ENCODE data around the gene AIF1L. TPM values are rescaled to one million over a fixed set of nuclear protein-coding genes. Genes with fewer than 3 reads are reported as not detected.

AIF1L gene
- total and polyA plus RNA-seq, 2 donors (not counting 1 experiment from before 2014, with no cell fraction given) = not detected

DNA sequence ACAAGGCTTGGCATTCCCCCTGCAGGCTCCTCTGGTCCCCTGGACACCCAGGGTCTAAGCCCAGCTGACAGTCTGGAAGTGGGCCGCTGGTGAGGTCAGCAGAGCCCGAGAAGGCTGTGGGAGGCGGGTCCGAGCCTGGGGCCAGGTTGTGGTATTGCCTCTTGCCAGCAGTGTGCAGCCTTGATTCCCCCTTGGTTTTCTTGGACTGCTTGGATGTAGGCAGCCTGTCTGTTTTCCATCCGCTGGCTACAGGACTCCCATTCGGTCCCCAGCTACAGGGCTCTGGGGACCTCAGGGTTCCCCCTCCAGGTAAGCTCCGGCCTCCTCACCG lies 1.6 kb downstream of the AIF1L start:
- H2AFZ ChIP-seq (ENCODE audit: insufficient read depth, low read depth, low read length, poor library complexity, severe bottlenecking) = no peak overlapping the region
- intact Hi-C loops (cut with micrococcal nuclease) = no loop called here
- ChIA-PET CTCF (interaction anchor here (0.6 to 1.9 kb wide), 2 partner anchors 18 to 40 kb away, joined by 3 to 6 read pairs; no protein-coding TSS in a partner anchor), POLR2A (no interaction called here)
- no peak overlapping the region for H3K27ac ChIP-seq (ENCODE audit: low read length in 2 of 2)
- no peaks in the 10 kb centered on the region for H3K36me3 ChIP-seq (replicated peaks in 1 of 2; ENCODE audit: control extremely low read depth in 1 of 2, control insufficient read depth in 1 of 2, extremely low read depth in 1 of 2, insufficient read depth in 2 of 2, low read length in 1 of 2)
- WGBS (ENCODE audit: insufficient coverage) = 94% methylated on average over 8 of the region's 8 CpGs
- TF ChIP-seq EZH2 (IDR thresholded peaks at IDR 0.05; ENCODE audit: borderline replicate concordance, insufficient read depth, low read depth, low read length, poor library complexity, severe bottlenecking) = no peak
- no peak for TF ChIP-seq CTCF (IDR thresholded peaks at IDR 0.05)
- ATAC-seq (ENCODE audit: low read depth) (no peak), DNase-seq (no peak)
- no peaks in the 10 kb centered on the region for H3K79me2 ChIP-seq (ENCODE audit: control insufficient read depth, insufficient read depth, low read length)
- Mint-ChIP-seq H3K4me1 (peaks cover 12% of the 10 kb centered on the region), H3K27me3 (peaks cover 31% of the 10 kb centered on the region), H3K4me3 (no peak overlapping the region), H3K27ac (no peak overlapping the region), H3K9me3 (ENCODE audit: insufficient read depth) (no peaks in the 10 kb centered on the region)
- H3K4me3 ChIP-seq (ENCODE audit: control extremely low read depth in 1 of 5, extremely low read depth in 1 of 5, insufficient read depth in 1 of 5, low read depth in 2 of 5, low read length in 4 of 5) = no peak overlapping the region
- H3K9ac ChIP-seq (ENCODE audit: low read length) = no peak overlapping the region
- no peaks in the 10 kb centered on the region for H3K9me3 ChIP-seq (ENCODE audit: control extremely low read depth in 1 of 3, control insufficient read depth in 2 of 3, insufficient read depth in 1 of 3, low read length in 2 of 3)
- H4K20me1 ChIP-seq (ENCODE audit: control insufficient read depth, insufficient read depth, low read length, poor library complexity, severe bottlenecking) = no peaks in the 10 kb centered on the region
- H3K4me2 ChIP-seq (replicated peaks; ENCODE audit: low read depth, low read length, poor library complexity, severe bottlenecking) = no peak overlapping the region
- H3K4me1 ChIP-seq (ENCODE audit: control insufficient read depth in 2 of 2, insufficient read depth in 2 of 2, low read length in 2 of 2) = peaks cover 5 to 11% of the 10 kb centered on the region in 2 donors
- H3K27me3 ChIP-seq (replicated peaks in 1 of 4; ENCODE audit: control extremely low read depth in 1 of 4, control insufficient read depth in 3 of 4, insufficient read depth in 4 of 4, low read length in 3 of 4) = peaks cover 0 to 41% (median 16%) of the 10 kb centered on the region in 4 experiments

DNA sequence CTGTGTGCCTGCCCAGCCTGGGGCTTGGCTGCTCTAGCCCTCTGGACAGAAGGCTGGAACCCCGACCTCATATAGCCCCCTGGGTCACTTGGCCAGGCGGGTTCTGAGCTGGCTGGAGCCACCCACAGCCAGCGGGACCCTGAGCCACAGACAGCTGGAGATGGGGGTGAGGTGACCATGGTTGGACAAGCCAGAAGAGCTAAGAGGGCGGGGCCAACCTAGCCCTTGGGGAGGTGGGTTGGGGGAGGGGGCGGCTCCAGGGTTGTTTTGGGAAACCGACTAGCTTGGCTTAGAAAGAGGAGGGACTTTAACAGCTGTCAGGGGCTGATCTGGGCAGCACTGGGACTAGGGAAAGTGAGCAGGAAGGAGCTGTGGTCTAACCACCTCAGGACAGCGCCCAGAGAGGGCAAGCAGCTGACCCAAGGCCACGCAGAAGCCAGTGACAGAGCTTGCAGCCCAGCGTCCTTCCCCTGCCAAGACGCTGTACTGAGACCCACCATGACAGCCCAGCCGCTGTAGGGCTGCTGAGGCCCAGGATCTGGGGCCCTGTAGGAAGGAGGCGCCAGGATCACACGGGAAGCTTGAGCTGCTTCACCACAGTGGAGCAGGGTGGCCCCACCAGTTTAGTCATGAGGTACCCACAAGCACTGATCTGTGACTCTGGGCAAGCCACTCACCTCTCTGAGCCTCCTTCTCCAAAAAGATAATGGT lies 2.2 kb downstream of the AIF1L start:
- intact Hi-C loops (cut with micrococcal nuclease) = no loop called here
- no peak overlapping the region for H2AFZ ChIP-seq (ENCODE audit: insufficient read depth, low read depth, low read length, poor library complexity, severe bottlenecking)
- H3K9me3 Mint-ChIP-seq (ENCODE audit: insufficient read depth) = no peaks in the 10 kb centered on the region

More for the DNA sequence above, 2.2 kb downstream of the AIF1L start:
- no peaks in the 10 kb centered on the region for H3K79me2 ChIP-seq (ENCODE audit: control insufficient read depth, insufficient read depth, low read length)
- H3K9me3 ChIP-seq (ENCODE audit: control extremely low read depth in 1 of 3, control insufficient read depth in 2 of 3, insufficient read depth in 1 of 3, low read length in 2 of 3) = no peaks in the 10 kb centered on the region
- H3K27ac ChIP-seq (ENCODE audit: low read length in 2 of 2) = no peak overlapping the region
- H3K36me3 ChIP-seq (replicated peaks in 1 of 2; ENCODE audit: control extremely low read depth in 1 of 2, control insufficient read depth in 1 of 2, extremely low read depth in 1 of 2, insufficient read depth in 2 of 2, low read length in 1 of 2) = no peaks in the 10 kb centered on the region
- TF ChIP-seq CTCF (IDR thresholded peaks at IDR 0.05) = no peak
- TF ChIP-seq EZH2 (IDR thresholded peaks at IDR 0.05; ENCODE audit: borderline replicate concordance, insufficient read depth, low read depth, low read length, poor library complexity, severe bottlenecking) = no peak
- Mint-ChIP-seq H3K4me1 (peaks cover 12% of the 10 kb centered on the region), H3K4me3 (no peak overlapping the region), H3K27me3 (peaks cover 31% of the 10 kb centered on the region), H3K27ac (no peak overlapping the region)
- 76% methylated on average over 13 of the region's 13 CpGs for WGBS (ENCODE audit: insufficient coverage)
- no peak for ATAC-seq (ENCODE audit: low read depth)
- H3K9ac ChIP-seq (ENCODE audit: low read length) = no peak overlapping the region
- H3K4me2 ChIP-seq (replicated peaks; ENCODE audit: low read depth, low read length, poor library complexity, severe bottlenecking) = no peak overlapping the region
- peaks cover 5 to 11% of the 10 kb centered on the region in 2 donors for H3K4me1 ChIP-seq (ENCODE audit: control insufficient read depth in 2 of 2, insufficient read depth in 2 of 2, low read length in 2 of 2)
- ChIA-PET CTCF (interaction anchor here (0.6 to 1.9 kb wide), 3 partner anchors 17 to 91 kb away, joined by 3 to 6 read pairs (median 3); no protein-coding TSS in a partner anchor), POLR2A (no interaction called here)
- H3K27me3 ChIP-seq (replicated peaks in 1 of 4; ENCODE audit: control extremely low read depth in 1 of 4, control insufficient read depth in 3 of 4, insufficient read depth in 4 of 4, low read length in 3 of 4) = peaks cover 0 to 41% (median 16%) of the 10 kb centered on the region in 4 experiments
- no peak overlapping the region for H3K4me3 ChIP-seq (ENCODE audit: control extremely low read depth in 1 of 5, extremely low read depth in 1 of 5, insufficient read depth in 1 of 5, low read depth in 2 of 5, low read length in 4 of 5)
- no peaks in the 10 kb centered on the region for H4K20me1 ChIP-seq (ENCODE audit: control insufficient read depth, insufficient read depth, low read length, poor library complexity, severe bottlenecking)
- DNase-seq = no peak
